H1 (cell line): ENCODE results near the gene PHF14.

Experiments used
- CHD1 ChIP-seq: IDR thresholded peaks from 2 replicates; pipeline ENCODE4 v1.6.1; 2012; ENCODE audit warnings: low read depth, low read length, improper control_type of control experiment
- EZH2 ChIP-seq: fragments of 200-600 bp; sonication (generic); IDR thresholded peaks from 2 replicates; pipeline ENCODE4 v1.7.1; 2012; ENCODE audit warnings: low read depth, mild to moderate bottlenecking, moderate library complexity, low read length, inconsistent platforms; ENCODE audit not compliant: severe bottlenecking
- POU5F1 ChIP-seq: IDR thresholded peaks from 2 replicates; pipeline ENCODE4 v1.6.1; 2011; ENCODE audit warnings: low read depth, mild to moderate bottlenecking, low read length, moderate library complexity
- SP2 ChIP-seq: IDR thresholded peaks from 2 replicates; pipeline ENCODE4 v1.6.1; 2012; ENCODE audit warnings: mild to moderate bottlenecking, low read length, inconsistent platforms
- SRF ChIP-seq: IDR thresholded peaks from 2 replicates; pipeline ENCODE4 v1.6.1; 2011; ENCODE audit warnings: mild to moderate bottlenecking, low read depth, low read length, moderate library complexity
- TF ChIP-seq, protein P1 (sequence below), 3 experiments: IDR thresholded peaks; 1 replicate in 2 of 3; 2 replicates in 1 of 3; pipeline versions ENCODE4 v1.5.1 to v1.6.1; 2011; ENCODE audit warnings: low read length in 3 of 3, mild to moderate bottlenecking in 3 of 3, inconsistent platforms in 2 of 3, low read depth in 1 of 3, moderate library complexity in 1 of 3; ENCODE audit not compliant: insufficient read depth in 1 of 3; ENCODE audit errors: control extremely low read depth in 1 of 3
- TF ChIP-seq, protein P2 (sequence below): IDR thresholded peaks from 2 replicates; pipeline ENCODE4 v1.6.1; 2012; ENCODE audit warnings: inconsistent platforms

DNA sequence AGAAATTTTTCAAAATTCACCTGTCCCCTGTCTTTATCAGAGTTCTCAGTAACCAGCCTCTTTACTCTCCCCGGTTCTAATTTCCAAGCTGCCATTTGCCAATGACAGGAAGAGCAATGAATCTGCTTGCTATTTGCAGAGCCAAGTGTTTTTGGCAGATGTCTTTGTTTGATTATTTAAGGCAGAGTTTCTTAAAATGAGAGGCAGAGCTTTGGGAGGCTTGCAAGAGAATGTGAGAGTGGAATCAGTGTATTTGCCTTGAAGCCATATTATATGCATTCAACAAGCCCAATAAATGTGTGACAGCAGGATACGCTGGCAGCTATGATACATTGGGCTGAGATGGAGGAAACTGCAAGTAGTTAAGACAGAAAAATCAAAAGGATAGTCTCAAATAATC lies 196.5 kb downstream of the PHF14 start:
- TF ChIP-seq, protein P1, sequence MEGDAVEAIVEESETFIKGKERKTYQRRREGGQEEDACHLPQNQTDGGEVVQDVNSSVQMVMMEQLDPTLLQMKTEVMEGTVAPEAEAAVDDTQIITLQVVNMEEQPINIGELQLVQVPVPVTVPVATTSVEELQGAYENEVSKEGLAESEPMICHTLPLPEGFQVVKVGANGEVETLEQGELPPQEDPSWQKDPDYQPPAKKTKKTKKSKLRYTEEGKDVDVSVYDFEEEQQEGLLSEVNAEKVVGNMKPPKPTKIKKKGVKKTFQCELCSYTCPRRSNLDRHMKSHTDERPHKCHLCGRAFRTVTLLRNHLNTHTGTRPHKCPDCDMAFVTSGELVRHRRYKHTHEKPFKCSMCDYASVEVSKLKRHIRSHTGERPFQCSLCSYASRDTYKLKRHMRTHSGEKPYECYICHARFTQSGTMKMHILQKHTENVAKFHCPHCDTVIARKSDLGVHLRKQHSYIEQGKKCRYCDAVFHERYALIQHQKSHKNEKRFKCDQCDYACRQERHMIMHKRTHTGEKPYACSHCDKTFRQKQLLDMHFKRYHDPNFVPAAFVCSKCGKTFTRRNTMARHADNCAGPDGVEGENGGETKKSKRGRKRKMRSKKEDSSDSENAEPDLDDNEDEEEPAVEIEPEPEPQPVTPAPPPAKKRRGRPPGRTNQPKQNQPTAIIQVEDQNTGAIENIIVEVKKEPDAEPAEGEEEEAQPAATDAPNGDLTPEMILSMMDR (IDR thresholded peaks at IDR 0.05; ENCODE audit: control extremely low read depth in 1 of 3, insufficient read depth in 1 of 3, low read depth in 1 of 3, low read length in 3 of 3) = no peak
- TF ChIP-seq SRF = no peak
- TF ChIP-seq POU5F1 = no peak
- TF ChIP-seq, protein P2, sequence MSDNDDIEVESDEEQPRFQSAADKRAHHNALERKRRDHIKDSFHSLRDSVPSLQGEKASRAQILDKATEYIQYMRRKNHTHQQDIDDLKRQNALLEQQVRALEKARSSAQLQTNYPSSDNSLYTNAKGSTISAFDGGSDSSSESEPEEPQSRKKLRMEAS = no peak
- no peak for TF ChIP-seq SP2
- TF ChIP-seq EZH2 = no peak
- TF ChIP-seq CHD1 = no peak
